Omental fat pad (tissue), 4 donors: Measurements from ENCODE around the gene GGTLC2. TPM values are rescaled to one million over a fixed set of nuclear protein-coding genes. Genes with fewer than 3 reads are reported as not detected.
"Not testable (repeated sequence)": the region's sequence is repeated elsewhere in the genome, so short reads cannot be mapped to it uniquely, and the experiment has no call there.

Experiments
- ATAC-seq: fragments of 150-250 bp; one replicate; pipeline ENCODE4 v1.9.1; 2016; ENCODE audit warnings: mild to moderate bottlenecking, moderate library complexity; ENCODE audit not compliant: low FRiP score
- DNase-seq: peaks from one replicate; pipeline ENCODE4 v3.0.0-alpha.2; 2019; ENCODE audit warnings: low spot score
- CTCF ChIP-seq, 3 donors: fragments of 450-650 bp; IDR thresholded peaks; one replicate each; pipeline ENCODE4 v1.5.1; 2016 to 2017; ENCODE audit warnings: antibody characterized with exemption in 3 of 3, mild to moderate bottlenecking in 3 of 3, moderate library complexity in 2 of 3
- total RNA-seq, 4 donors: library from RNA; depleted of rRNA; stranded (reverse); fragments of >200 nt; gene quantifications; one replicate each; pipeline ENCODE4 v1.1.0, GENCODE V29; 2016

The GGTLC2 gene
- total RNA-seq, 4 donors from 2014 or later: not detected

- not testable (repeated sequence) for DNase-seq, ATAC-seq
Observed at GRCh38 chr22:22652573-22652972, 8.2 kb downstream of the GGTLC2 start.

GRCh38 chr22:22653677-22654381 lies 9.4 kb downstream of the GGTLC2 start:
- ATAC-seq: not testable (repeated sequence)

GRCh38 chr22:22655452-22656290 lies 11.3 kb downstream of the GGTLC2 start:
- DNase-seq (no peak), ATAC-seq (no peak)
- no peak for TF ChIP-seq CTCF (IDR thresholded peaks at IDR 0.05)

More at GRCh38 chr22:22653677-22654381, 9.4 kb downstream of the GGTLC2 start:
- not testable (repeated sequence) for DNase-seq

- ATAC-seq (no peak), DNase-seq (no peak)
- TF ChIP-seq CTCF (IDR thresholded peaks at IDR 0.05): no peak
Observed at GRCh38 chr22:22657712-22658111, 13.3 kb downstream of the GGTLC2 start.

- no peak for TF ChIP-seq CTCF (IDR thresholded peaks at IDR 0.05)
- DNase-seq: no peak
- ATAC-seq: no peak
Observed at GRCh38 chr22:22661275-22661674, 16.9 kb downstream of the GGTLC2 start.

- ATAC-seq: no peak
- DNase-seq: no peak
- TF ChIP-seq CTCF (IDR thresholded peaks at IDR 0.05): no peak
Observed at GRCh38 chr22:22662095-22662494, 17.7 kb downstream of the GGTLC2 start.

- DNase-seq: no peak
- no peak for TF ChIP-seq CTCF (IDR thresholded peaks at IDR 0.05)
Observed at GRCh38 chr22:22663861-22664800, 19.7 kb downstream of the GGTLC2 start.

More at GRCh38 chr22:22663861-22664800, 19.7 kb downstream of the GGTLC2 start:
- no peak for ATAC-seq
